IMR-90 (cell line): ENCODE data around the gene TFE3.

Experiments used
- BHLHE40 ChIP-seq: fragments of 150-350 bp; IDR thresholded peaks from 2 replicates; pipeline ENCODE4 v1.6.1; 2016; ENCODE audit warnings: mild to moderate bottlenecking, low read depth, low read length
- CEBPB ChIP-seq: IDR thresholded peaks from 2 replicates; pipeline ENCODE4 v1.6.1; 2012; ENCODE audit warnings: low read depth, low read length, improper control_type of control experiment
- CTCF ChIP-seq: conservative IDR thresholded peaks from 2 replicates; pipeline ENCODE4 v1.5.1; 2012; ENCODE audit warnings: mild to moderate bottlenecking, low read depth, low read length, improper control_type of control experiment
- ELK1 ChIP-seq: fragments of 150-350 bp; IDR thresholded peaks from 2 replicates; pipeline ENCODE4 v1.6.1; 2016; ENCODE audit warnings: low read depth, mild to moderate bottlenecking, low read length, moderate library complexity, borderline replicate concordance
- FOS ChIP-seq: fragments of 150-350 bp; IDR thresholded peaks from 2 replicates; pipeline ENCODE4 v1.6.1; 2016; ENCODE audit warnings: low read depth, low read length
- MAFK ChIP-seq: IDR thresholded peaks from 2 replicates; pipeline ENCODE4 v1.6.1; 2012; ENCODE audit warnings: low read depth, low read length, improper control_type of control experiment
- NFE2L2 ChIP-seq: fragments of 150-350 bp; IDR thresholded peaks from 2 replicates; pipeline ENCODE4 v1.6.1; 2016; ENCODE audit warnings: low read depth, mild to moderate bottlenecking, low read length
- POLR2A ChIP-seq: IDR thresholded peaks from 2 replicates; pipeline ENCODE4 v1.6.1; 2012; ENCODE audit warnings: mild to moderate bottlenecking, low read depth, low read length
- RAD21 ChIP-seq: IDR thresholded peaks from 2 replicates; pipeline ENCODE4 v1.6.1; 2012; ENCODE audit warnings: low read length, improper control_type of control experiment
- RFX5 ChIP-seq: IDR thresholded peaks from 2 replicates; pipeline ENCODE4 v1.8.0; 2012; ENCODE audit warnings: low read depth, mild to moderate bottlenecking, low read length, moderate library complexity
- SMC3 ChIP-seq: fragments of 150-350 bp; IDR thresholded peaks from 2 replicates; pipeline ENCODE4 v1.6.1; 2016; ENCODE audit warnings: low read depth, mild to moderate bottlenecking, antibody characterized with exemption, low read length, moderate library complexity
- USF2 ChIP-seq: fragments of 150-350 bp; IDR thresholded peaks from 2 replicates; pipeline ENCODE4 v1.6.1; 2017; ENCODE audit warnings: mild to moderate bottlenecking, antibody characterized with exemption, low read length, low read depth

- no peak for TF ChIP-seq FOS
- TF ChIP-seq CTCF: no peak
- no peak for TF ChIP-seq NFE2L2
- no peak for TF ChIP-seq SMC3
- TF ChIP-seq POLR2A: peak; percentile 34; the same call in 1 of the 2 replicates
- TF ChIP-seq BHLHE40: peak; percentile 94
- no peak for TF ChIP-seq ELK1
- TF ChIP-seq MAFK: no peak
- no peak for TF ChIP-seq RAD21
- no peak for TF ChIP-seq USF2
- peak; percentile 78 for TF ChIP-seq CEBPB
- TF ChIP-seq RFX5: no peak
These were observed 40.8 kb downstream of the TFE3 start, which contains the start of gene GRIPAP1 for GRCh38 chrX:49002091-49002935.
